Dermis microvascular lymphatic vessel endothelial cell (primary cell): ENCODE data around the gene APOBEC3C. TPM values are rescaled to one million over a fixed set of nuclear protein-coding genes. Genes with fewer than 3 reads are reported as not detected.
A peak's percentile ranks its signal among the peaks of the same experiment; 100 is the strongest.
"Not testable (repeated sequence)": the region's sequence is repeated elsewhere in the genome, so short reads cannot be mapped to it uniquely, and the experiment has no call there.

Source experiments
- DNase-seq, 2 donors: peaks; one replicate each; pipeline versions ENCODE4 v3.0.0 to v3.0.0-alpha.2; 2010; ENCODE audit warnings: low read depth in 2 of 2
- total RNA-seq: library from RNA; depleted of rRNA; stranded (reverse); fragments of >200 nt; gene quantifications from 2 replicates; pipeline ENCODE4 v1.2.1, GENCODE V29; 2014

APOBEC3C gene
- 0.64 and 0.76 TPM in 2 replicates for total RNA-seq

GRCh38 chr22:39013942-39014722 lies at the start of gene APOBEC3C:
APOBEC3C (plus strand) TSS chr22:39014257; CDS start chr22:39014363, 106 bp downstream.
- peak in 1 of 2 donors; percentile 21 for DNase-seq

GRCh38 chr22:38964306-38964705 lies 49.8 kb upstream of the APOBEC3C start:
- no peak for DNase-seq

GRCh38 chr22:38964989-38965388 lies 49.1 kb upstream of the APOBEC3C start:
- no peak for DNase-seq

GRCh38 chr22:38965614-38966379 lies 48.3 kb upstream of the APOBEC3C start:
- no peak for DNase-seq

GRCh38 chr22:38966380-38966702 lies 47.7 kb upstream of the APOBEC3C start:
- DNase-seq = no peak

- DNase-seq = no peak
Measured at GRCh38 chr22:38966942-38967341, 47.1 kb upstream of the APOBEC3C start.

- DNase-seq = no peak
Measured at GRCh38 chr22:38967451-38968450, 46.3 kb upstream of the APOBEC3C start.

GRCh38 chr22:38968801-38969200 lies 45.3 kb upstream of the APOBEC3C start:
- DNase-seq = no peak

GRCh38 chr22:38970551-38970950 lies 43.5 kb upstream of the APOBEC3C start:
- DNase-seq = peak in 1 of 2 donors; percentile 25

- DNase-seq = no peak
Measured at GRCh38 chr22:38971202-38971601, 42.9 kb upstream of the APOBEC3C start.

GRCh38 chr22:38971791-38972190 lies 42.3 kb upstream of the APOBEC3C start:
- no peak for DNase-seq

GRCh38 chr22:38972558-38972957 lies 41.5 kb upstream of the APOBEC3C start:
- no peak for DNase-seq

- DNase-seq = peak in 1 of 2 donors; percentile 45
Measured at GRCh38 chr22:38973289-38974169, 40.5 kb upstream of the APOBEC3C start.

GRCh38 chr22:38974170-38974825 lies 39.8 kb upstream of the APOBEC3C start:
- DNase-seq = no peak

GRCh38 chr22:38974826-38975175 lies 39.3 kb upstream of the APOBEC3C start:
- no peak for DNase-seq

- not testable (repeated sequence) for DNase-seq
Measured at GRCh38 chr22:38977289-38977688, 36.8 kb upstream of the APOBEC3C start.

GRCh38 chr22:38980587-38980986 lies 33.5 kb upstream of the APOBEC3C start:
- not testable (repeated sequence) for DNase-seq

GRCh38 chr22:38981005-38981991 lies 32.8 kb upstream of the APOBEC3C start:
- peak in 1 of 2 donors; percentile 18 for DNase-seq
